Smooth muscle cell (in vitro differentiated cells): ENCODE data around the gene SCAF1. TPM values are rescaled to one million over a fixed set of nuclear protein-coding genes. Genes with fewer than 3 reads are reported as not detected.

Experiments
- DNase-seq: peaks from one replicate; lab custom pipeline; 2025; ENCODE audit not compliant: unreplicated experiment; lab: John Stamatoyannopoulos, UW
- H2AFZ ChIP-seq: fragments of 200-600 bp; sonication (generic); 2 replicates; pipeline ENCODE4 v1.6.0; 2016; ENCODE audit warnings: antibody characterized with exemption, low read depth, mild to moderate bottlenecking
- H3F3A ChIP-seq: fragments of 200-600 bp; sonication (generic); 2 replicates; pipeline ENCODE4 v1.6.0; 2017; ENCODE audit warnings: antibody characterized with exemption, low read depth
- H3K27ac ChIP-seq: fragments of 200-600 bp; sonication (generic); 2 replicates; pipeline ENCODE4 v1.5.1; 2016; ENCODE audit warnings: low read depth, mild to moderate bottlenecking
- H3K27me3 ChIP-seq: fragments of 200-600 bp; sonication (generic); 2 replicates; pipeline ENCODE4 v1.6.1; 2016; ENCODE audit warnings: low read depth, mild to moderate bottlenecking
- H3K36me3 ChIP-seq: fragments of 200-600 bp; sonication (generic); 2 replicates; pipeline ENCODE4 v1.5.1; 2016; ENCODE audit warnings: low read depth
- H3K4me1 ChIP-seq: fragments of 200-600 bp; sonication (generic); 2 replicates; pipeline ENCODE4 v1.5.1; 2016; ENCODE audit warnings: low read depth
- H3K4me2 ChIP-seq: fragments of 200-600 bp; sonication (generic); 2 replicates; pipeline ENCODE4 v1.6.0; 2016; ENCODE audit warnings: mild to moderate bottlenecking
- H3K4me3 ChIP-seq: fragments of 200-600 bp; sonication (generic); 2 replicates; pipeline ENCODE4 v1.5.1; 2016; ENCODE audit warnings: mild to moderate bottlenecking
- H3K79me2 ChIP-seq: fragments of 200-600 bp; sonication (generic); 2 replicates; pipeline ENCODE4 v1.6.0; 2016; ENCODE audit warnings: low read depth, mild to moderate bottlenecking
- H3K9ac ChIP-seq: fragments of 200-600 bp; sonication (generic); 2 replicates; pipeline ENCODE4 v1.6.0; 2016; ENCODE audit warnings: low read depth
- H3K9me3 ChIP-seq: fragments of 200-600 bp; sonication (generic); replicated peaks from 2 replicates; pipeline ENCODE4 v1.5.1; 2016; ENCODE audit warnings: low read depth
- H4K20me1 ChIP-seq: fragments of 200-600 bp; sonication (generic); 2 replicates; pipeline ENCODE4 v1.6.0; 2016; ENCODE audit warnings: low read depth
- WGBS: methylation state at CpG from one replicate; pipeline ENCODE4 v1.1.7; 2016; ENCODE audit warnings: low lambda C conversion rate; 5-methylcytosine and 5-hydroxymethylcytosine counted together
- polyA plus RNA-seq: library from polyadenylated mRNA; unstranded; fragments of >200 nt; fragmentation: Nextera tagmentation; extraction: Ambion mirVana; gene quantifications from 2 replicates; pipeline ENCODE4 v1.2.1, GENCODE V29; 2016
- total RNA-seq: library from RNA; depleted of rRNA; stranded (reverse); fragments of >200 nt; gene quantifications from 2 replicates; pipeline ENCODE4 v1.2.3, GENCODE V29; 2014
- TF ChIP-seq, protein P1 (sequence below): fragments of 200-600 bp; sonication (generic); IDR thresholded peaks from 2 replicates; pipeline ENCODE4 v1.5.1; 2017; ENCODE audit warnings: borderline replicate concordance, mild to moderate bottlenecking, antibody characterized with exemption; ENCODE audit not compliant: insufficient read depth, poor library complexity, severe bottlenecking

SCAF1 gene
- total and polyA plus RNA-seq, 2 experiments from 2014 or later: 7.9 to 12.1 TPM

DNA sequence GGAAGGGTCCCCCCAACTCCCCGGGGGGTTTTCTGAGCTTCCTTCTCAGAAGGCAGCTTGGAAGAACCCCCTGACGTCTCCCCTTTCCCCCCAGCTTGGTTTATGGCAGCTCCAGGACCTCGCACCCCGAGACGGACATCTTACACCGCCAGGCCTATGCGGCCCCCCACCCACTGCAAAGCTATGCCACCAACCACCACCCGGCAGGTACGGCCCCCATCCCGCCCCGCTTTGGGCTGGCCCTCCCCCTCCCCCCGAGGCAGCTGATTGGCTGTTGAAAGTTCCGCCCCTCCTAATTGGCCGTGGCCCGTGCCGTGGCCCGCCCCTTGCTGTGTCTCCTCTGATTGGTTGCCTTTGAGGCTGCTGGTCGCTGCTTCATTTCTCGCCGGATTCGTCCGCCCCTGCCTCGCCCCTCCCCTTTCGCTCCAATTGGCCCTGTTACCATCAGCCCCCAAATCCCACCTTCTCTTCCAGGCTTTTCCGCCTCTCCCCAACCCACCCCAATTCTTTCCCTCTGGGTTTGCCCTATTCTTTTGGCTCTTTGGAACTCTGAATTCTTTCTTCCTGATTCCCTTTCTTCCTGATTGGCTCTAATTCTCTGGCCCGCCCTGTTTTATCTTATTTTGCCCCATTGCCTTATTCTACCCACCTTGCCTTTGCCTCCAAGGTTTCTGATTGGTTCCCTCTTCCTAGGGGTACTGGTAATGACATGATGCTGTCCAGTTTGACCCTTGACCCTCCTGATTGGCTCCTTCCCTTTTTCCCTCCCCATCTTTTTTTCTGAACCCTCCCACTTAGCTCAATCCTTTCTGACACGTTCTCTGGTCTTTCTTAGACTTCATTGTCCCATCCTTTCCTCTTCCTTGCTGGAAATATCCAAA is 48.5 kb upstream of the SCAF1 start:
- Histone ChIP-seq H2AFZ (no peak overlapping the region), H3K9me3 (no peaks in the 10 kb centered on the region), H3K27ac (peak overlapping the region; percentile 35), H3K79me2 (peaks cover 34% of the 10 kb centered on the region), H3K4me1 (no peaks in the 10 kb centered on the region), H3K4me3 (peak overlapping the region; percentile 85), H3K4me2 (peak overlapping the region; percentile 95), H3K9ac (no peak overlapping the region), H4K20me1 (peaks cover 39% of the 10 kb centered on the region), H3K27me3 (no peaks in the 10 kb centered on the region), H3F3A (peaks cover 8% of the 10 kb centered on the region), H3K36me3 (no peaks in the 10 kb centered on the region)
- peak; percentile 73 for DNase-seq
- WGBS: 22% methylated on average over 10 of the region's 27 CpGs
- TF ChIP-seq, protein P1, sequence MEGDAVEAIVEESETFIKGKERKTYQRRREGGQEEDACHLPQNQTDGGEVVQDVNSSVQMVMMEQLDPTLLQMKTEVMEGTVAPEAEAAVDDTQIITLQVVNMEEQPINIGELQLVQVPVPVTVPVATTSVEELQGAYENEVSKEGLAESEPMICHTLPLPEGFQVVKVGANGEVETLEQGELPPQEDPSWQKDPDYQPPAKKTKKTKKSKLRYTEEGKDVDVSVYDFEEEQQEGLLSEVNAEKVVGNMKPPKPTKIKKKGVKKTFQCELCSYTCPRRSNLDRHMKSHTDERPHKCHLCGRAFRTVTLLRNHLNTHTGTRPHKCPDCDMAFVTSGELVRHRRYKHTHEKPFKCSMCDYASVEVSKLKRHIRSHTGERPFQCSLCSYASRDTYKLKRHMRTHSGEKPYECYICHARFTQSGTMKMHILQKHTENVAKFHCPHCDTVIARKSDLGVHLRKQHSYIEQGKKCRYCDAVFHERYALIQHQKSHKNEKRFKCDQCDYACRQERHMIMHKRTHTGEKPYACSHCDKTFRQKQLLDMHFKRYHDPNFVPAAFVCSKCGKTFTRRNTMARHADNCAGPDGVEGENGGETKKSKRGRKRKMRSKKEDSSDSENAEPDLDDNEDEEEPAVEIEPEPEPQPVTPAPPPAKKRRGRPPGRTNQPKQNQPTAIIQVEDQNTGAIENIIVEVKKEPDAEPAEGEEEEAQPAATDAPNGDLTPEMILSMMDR: no peak

DNA sequence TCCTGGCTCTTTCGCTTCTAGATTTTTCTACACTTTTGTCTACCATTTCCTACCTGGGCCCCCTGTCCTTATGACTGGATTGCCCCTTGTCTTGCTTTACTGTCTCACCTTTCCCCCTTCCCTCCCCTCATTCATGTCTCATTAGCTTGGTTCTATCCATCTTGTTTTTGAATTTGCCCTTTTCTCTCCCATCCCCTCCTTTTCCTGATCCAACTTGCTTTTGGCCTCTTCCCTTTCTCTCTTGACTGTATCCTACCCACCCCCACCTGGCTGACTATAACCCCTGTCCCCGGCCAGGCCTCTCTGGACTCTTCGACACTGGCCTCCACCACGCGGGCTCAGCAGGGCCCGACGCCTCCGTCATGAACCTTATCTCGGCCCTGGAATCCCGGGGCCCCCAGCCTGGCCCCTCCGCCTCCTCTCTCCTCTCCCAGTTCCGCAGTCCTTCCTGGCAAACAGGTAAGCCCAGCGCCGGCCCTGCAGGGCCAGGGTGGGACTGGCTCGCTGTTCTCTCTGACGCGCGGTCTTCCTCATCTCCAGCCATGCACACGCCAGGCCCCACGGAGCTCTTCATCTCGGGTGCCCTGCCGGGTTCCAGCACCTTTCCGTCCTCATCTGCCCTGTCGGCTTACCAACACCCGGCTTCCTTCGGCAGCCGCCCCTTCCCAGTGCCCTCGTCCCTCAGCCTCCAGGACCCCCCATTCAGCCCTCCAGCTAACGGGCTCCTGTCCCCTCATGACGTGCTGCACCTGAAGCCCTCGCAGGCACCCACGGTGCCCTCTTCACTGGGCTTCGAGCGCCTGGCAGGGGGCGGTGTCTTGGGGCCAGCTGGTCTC is 47.6 kb upstream of the SCAF1 start:
- DNase-seq: no peak
- no peak overlapping the region for H3K4me3 ChIP-seq
- H3K9me3 ChIP-seq: no peaks in the 10 kb centered on the region
- H3K27me3 ChIP-seq: no peaks in the 10 kb centered on the region
- no peaks in the 10 kb centered on the region for H3K36me3 ChIP-seq
- TF ChIP-seq, protein P1: no peak
- peaks cover 8% of the 10 kb centered on the region for H3F3A ChIP-seq
- H3K4me2 ChIP-seq: peak overlapping the region; percentile 95
- no peak overlapping the region for H2AFZ ChIP-seq
- H3K79me2 ChIP-seq: peaks cover 43% of the 10 kb centered on the region
- WGBS: 95% methylated on average over 23 of the region's 35 CpGs
- H3K27ac ChIP-seq: no peak overlapping the region
- peaks cover 47% of the 10 kb centered on the region for H4K20me1 ChIP-seq
- H3K4me1 ChIP-seq: no peaks in the 10 kb centered on the region
- H3K9ac ChIP-seq: no peak overlapping the region

DNA sequence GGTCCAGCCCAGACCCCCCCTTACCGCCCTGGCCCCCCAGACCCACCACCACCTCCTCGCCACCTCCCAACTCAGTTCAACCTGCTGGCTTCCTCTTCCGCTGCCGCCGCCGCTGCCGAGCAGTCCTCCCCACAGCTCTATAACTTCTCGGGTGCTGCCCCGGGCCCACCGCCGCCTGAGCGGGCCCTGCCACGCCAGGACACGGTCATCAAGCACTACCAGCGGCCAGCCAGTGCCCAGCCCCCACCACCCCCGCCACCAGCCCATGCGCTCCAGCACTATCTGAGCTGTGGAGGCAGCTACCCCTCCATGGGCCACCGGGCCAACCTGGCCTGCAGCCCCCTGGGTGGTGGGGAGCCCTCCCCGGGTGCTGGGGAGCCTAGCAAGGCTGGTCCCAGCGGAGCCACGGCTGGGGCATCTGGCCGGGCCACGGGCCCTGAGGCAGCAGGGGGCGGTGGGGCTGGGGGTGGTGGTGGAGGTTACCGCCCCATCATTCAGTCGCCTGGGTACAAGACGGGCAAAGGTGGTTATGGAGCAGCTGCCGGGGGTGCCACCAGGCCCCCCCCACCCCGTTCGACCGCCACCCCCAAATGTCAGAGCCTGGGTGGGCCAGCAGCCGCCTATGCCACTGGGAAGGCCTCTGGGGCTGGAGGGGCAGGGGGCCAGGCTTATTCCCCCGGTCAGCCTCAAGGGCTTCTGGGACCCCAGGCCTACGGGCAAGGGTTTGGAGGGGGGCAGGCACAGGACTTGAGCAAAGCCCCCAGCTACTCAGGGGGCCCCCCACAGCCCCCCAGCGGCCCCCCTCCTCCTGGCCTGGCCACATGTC is 46.8 kb upstream of the SCAF1 start:
- Histone ChIP-seq H3K4me2 (no peak overlapping the region), H3K9me3 (no peaks in the 10 kb centered on the region), H2AFZ (no peak overlapping the region), H3K4me1 (no peaks in the 10 kb centered on the region), H3K79me2 (peaks cover 48% of the 10 kb centered on the region), H3F3A (peaks cover 8% of the 10 kb centered on the region), H3K36me3 (no peaks in the 10 kb centered on the region), H3K4me3 (no peak overlapping the region), H3K27me3 (no peaks in the 10 kb centered on the region), H3K27ac (no peak overlapping the region), H4K20me1 (peaks cover 56% of the 10 kb centered on the region), H3K9ac (no peak overlapping the region)
- TF ChIP-seq, protein P1: no peak
- no peak for DNase-seq
- WGBS: 94% methylated on average over 13 of the region's 35 CpGs
